Spleen (tissue), 7 donors: ENCODE results near the gene CAMK1D.
A peak's percentile ranks its signal among the peaks of the same experiment; 100 is the strongest.

Source experiments
- POLR2A ChIP-seq, 3 donors: fragments of 450-650 bp; IDR thresholded peaks; one replicate each; pipeline ENCODE4 v1.5.1; 2017; ENCODE audit warnings: antibody characterized with exemption in 3 of 3, mild to moderate bottlenecking in 1 of 3
- POLR2AphosphoS5 ChIP-seq, 3 donors: sonication (generic); formaldehyde crosslinking; IDR thresholded peaks; one replicate each; pipeline ENCODE4 v1.5.1; 2017; ENCODE audit warnings: antibody characterized with exemption in 3 of 3
- TF ChIP-seq, protein P1 (sequence below), 11 experiments: fragments of 200-600 bp in 7 of 11; fragments of 450-650 bp in 4 of 11; sonication (generic) in 4 of 11; IDR thresholded peaks in 8 of 11; conservative IDR thresholded peaks in 3 of 11; 1 replicate in 7 of 11; 2 replicates in 4 of 11; pipeline versions ENCODE4 v1.4.0 to v1.8.0; 2016 to 2021; ENCODE audit warnings: antibody characterized with exemption in 11 of 11, inconsistent platforms in 4 of 11, mild to moderate bottlenecking in 1 of 11
- donor health status: DM: no; HTN: no; CAD: no; lungs with moderate emphysema.
- donor health status: DM: no; HTN: no; CAD: no.
- donor health status: DM: no; HTN: no; CAD: no.

- TF ChIP-seq POLR2A (IDR thresholded peaks at IDR 0.05) (no peak), POLR2AphosphoS5 (IDR thresholded peaks at IDR 0.05) (peak in 1 of 3 donors; percentile 30)
- TF ChIP-seq, protein P1, sequence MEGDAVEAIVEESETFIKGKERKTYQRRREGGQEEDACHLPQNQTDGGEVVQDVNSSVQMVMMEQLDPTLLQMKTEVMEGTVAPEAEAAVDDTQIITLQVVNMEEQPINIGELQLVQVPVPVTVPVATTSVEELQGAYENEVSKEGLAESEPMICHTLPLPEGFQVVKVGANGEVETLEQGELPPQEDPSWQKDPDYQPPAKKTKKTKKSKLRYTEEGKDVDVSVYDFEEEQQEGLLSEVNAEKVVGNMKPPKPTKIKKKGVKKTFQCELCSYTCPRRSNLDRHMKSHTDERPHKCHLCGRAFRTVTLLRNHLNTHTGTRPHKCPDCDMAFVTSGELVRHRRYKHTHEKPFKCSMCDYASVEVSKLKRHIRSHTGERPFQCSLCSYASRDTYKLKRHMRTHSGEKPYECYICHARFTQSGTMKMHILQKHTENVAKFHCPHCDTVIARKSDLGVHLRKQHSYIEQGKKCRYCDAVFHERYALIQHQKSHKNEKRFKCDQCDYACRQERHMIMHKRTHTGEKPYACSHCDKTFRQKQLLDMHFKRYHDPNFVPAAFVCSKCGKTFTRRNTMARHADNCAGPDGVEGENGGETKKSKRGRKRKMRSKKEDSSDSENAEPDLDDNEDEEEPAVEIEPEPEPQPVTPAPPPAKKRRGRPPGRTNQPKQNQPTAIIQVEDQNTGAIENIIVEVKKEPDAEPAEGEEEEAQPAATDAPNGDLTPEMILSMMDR (IDR thresholded peaks at IDR 0.05 in 8 of 11, conservative IDR thresholded peaks at IDR 0.05 in 3 of 11): no peak
Measured at GRCh38 chr10:12780634-12781601, 431.6 kb downstream of the CAMK1D start.
